ENCODE results near the gene WWC2. TPM values are rescaled to one million over a fixed set of nuclear protein-coding genes. Genes with fewer than 3 reads are reported as not detected.

The WWC2 gene
- total and polyA plus RNA-seq, 2 experiments from 2014 or later, result 50.5 to 74.2 TPM

DNA sequence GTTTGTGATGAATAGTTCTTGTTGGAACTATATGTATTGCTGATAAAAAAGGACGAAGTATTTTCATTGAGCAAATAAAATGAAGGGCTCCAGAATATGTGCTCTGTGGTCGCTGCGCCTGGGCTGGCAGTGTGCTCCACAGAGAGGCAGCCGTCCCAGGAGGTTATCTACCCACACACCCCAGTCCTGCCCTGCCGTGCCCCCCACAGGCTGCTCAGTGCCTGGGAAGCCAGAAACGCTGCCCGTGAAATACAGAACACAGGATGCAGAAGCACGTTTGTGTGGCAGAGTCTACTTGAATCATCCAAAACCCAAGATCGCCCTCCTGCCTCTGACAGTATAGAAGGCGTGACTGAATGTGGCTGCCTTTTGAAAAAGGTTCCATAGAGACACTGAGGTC lies 219.6 kb downstream of the WWC2 start:
- H2AFZ ChIP-seq, result no peak overlapping the region
- no peak overlapping the region for H3K4me2 ChIP-seq
- H3K27ac ChIP-seq (ENCODE audit: low read depth), result no peak overlapping the region
- H3K4me3 ChIP-seq, result no peak overlapping the region
- H3K4me1 ChIP-seq (ENCODE audit: insufficient read depth), result no peaks in the 10 kb centered on the region
- peaks cover 4% of the 10 kb centered on the region; the same call in 1 of the 2 replicates for H3K36me3 ChIP-seq (ENCODE audit: insufficient read depth)
- ATAC-seq, result no peak
- H3K9me2 ChIP-seq (ENCODE audit: insufficient read depth), result no peaks in the 10 kb centered on the region
- H3K4me1 Mint-ChIP-seq, result no peaks in the 10 kb centered on the region
- no peaks in the 10 kb centered on the region for H3K79me2 ChIP-seq (replicated peaks; ENCODE audit: insufficient read depth)
- H3K36me3 Mint-ChIP-seq (ENCODE audit: low read depth), result peaks cover 23% of the 10 kb centered on the region
- H3K27me3 Mint-ChIP-seq (ENCODE audit: insufficient read depth, low read depth, poor library complexity), result peaks cover 8% of the 10 kb centered on the region
- 0 out of 2 replicates have a peak, but pooled peaks cover 5% of the 10 kb centered on the region for H3F3A ChIP-seq (replicated peaks; ENCODE audit: low read depth)
- no peaks in the 10 kb centered on the region for H3K9me3 Mint-ChIP-seq
- peaks cover 8% of the 10 kb centered on the region; the same call in 1 of the 2 replicates for H4K20me1 ChIP-seq (replicated peaks; ENCODE audit: insufficient read depth)
- DNase-seq (ENCODE audit: low spot score), result no peak
- H3K4me3 Mint-ChIP-seq, result no peak overlapping the region
- no peak overlapping the region for H3K27ac Mint-ChIP-seq
- TF ChIP-seq CREB1 (CRISPR knock-in tag; IDR thresholded peaks at IDR 0.05; ENCODE audit: low read depth), result no peak
- TF ChIP-seq, protein P1, sequence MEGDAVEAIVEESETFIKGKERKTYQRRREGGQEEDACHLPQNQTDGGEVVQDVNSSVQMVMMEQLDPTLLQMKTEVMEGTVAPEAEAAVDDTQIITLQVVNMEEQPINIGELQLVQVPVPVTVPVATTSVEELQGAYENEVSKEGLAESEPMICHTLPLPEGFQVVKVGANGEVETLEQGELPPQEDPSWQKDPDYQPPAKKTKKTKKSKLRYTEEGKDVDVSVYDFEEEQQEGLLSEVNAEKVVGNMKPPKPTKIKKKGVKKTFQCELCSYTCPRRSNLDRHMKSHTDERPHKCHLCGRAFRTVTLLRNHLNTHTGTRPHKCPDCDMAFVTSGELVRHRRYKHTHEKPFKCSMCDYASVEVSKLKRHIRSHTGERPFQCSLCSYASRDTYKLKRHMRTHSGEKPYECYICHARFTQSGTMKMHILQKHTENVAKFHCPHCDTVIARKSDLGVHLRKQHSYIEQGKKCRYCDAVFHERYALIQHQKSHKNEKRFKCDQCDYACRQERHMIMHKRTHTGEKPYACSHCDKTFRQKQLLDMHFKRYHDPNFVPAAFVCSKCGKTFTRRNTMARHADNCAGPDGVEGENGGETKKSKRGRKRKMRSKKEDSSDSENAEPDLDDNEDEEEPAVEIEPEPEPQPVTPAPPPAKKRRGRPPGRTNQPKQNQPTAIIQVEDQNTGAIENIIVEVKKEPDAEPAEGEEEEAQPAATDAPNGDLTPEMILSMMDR (conservative IDR thresholded peaks at IDR 0.05; ENCODE audit: low read depth in 2 of 2), result no peak
- no peak for TF ChIP-seq ZNF114 (CRISPR knock-in tag; IDR thresholded peaks at IDR 0.05)
- TF ChIP-seq ZNF331 (CRISPR knock-in tag; IDR thresholded peaks at IDR 0.05; ENCODE audit: low read depth), result no peak
- TF ChIP-seq, protein P2, sequence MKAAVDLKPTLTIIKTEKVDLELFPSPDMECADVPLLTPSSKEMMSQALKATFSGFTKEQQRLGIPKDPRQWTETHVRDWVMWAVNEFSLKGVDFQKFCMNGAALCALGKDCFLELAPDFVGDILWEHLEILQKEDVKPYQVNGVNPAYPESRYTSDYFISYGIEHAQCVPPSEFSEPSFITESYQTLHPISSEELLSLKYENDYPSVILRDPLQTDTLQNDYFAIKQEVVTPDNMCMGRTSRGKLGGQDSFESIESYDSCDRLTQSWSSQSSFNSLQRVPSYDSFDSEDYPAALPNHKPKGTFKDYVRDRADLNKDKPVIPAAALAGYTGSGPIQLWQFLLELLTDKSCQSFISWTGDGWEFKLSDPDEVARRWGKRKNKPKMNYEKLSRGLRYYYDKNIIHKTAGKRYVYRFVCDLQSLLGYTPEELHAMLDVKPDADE (IDR thresholded peaks at IDR 0.05), result no peak
- TF ChIP-seq STAT1 (IDR thresholded peaks at IDR 0.05; ENCODE audit: unreplicated experiment), result no peak
- TF ChIP-seq EZH2phosphoT487 (IDR thresholded peaks at IDR 0.05; ENCODE audit: unreplicated experiment), result no peak
- no peak for TF ChIP-seq NANOG (IDR thresholded peaks at IDR 0.05; ENCODE audit: borderline replicate concordance)
- TF ChIP-seq, protein P3, sequence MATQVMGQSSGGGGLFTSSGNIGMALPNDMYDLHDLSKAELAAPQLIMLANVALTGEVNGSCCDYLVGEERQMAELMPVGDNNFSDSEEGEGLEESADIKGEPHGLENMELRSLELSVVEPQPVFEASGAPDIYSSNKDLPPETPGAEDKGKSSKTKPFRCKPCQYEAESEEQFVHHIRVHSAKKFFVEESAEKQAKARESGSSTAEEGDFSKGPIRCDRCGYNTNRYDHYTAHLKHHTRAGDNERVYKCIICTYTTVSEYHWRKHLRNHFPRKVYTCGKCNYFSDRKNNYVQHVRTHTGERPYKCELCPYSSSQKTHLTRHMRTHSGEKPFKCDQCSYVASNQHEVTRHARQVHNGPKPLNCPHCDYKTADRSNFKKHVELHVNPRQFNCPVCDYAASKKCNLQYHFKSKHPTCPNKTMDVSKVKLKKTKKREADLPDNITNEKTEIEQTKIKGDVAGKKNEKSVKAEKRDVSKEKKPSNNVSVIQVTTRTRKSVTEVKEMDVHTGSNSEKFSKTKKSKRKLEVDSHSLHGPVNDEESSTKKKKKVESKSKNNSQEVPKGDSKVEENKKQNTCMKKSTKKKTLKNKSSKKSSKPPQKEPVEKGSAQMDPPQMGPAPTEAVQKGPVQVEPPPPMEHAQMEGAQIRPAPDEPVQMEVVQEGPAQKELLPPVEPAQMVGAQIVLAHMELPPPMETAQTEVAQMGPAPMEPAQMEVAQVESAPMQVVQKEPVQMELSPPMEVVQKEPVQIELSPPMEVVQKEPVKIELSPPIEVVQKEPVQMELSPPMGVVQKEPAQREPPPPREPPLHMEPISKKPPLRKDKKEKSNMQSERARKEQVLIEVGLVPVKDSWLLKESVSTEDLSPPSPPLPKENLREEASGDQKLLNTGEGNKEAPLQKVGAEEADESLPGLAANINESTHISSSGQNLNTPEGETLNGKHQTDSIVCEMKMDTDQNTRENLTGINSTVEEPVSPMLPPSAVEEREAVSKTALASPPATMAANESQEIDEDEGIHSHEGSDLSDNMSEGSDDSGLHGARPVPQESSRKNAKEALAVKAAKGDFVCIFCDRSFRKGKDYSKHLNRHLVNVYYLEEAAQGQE (IDR thresholded peaks at IDR 0.05; ENCODE audit: unreplicated experiment), result no peak
- TF ChIP-seq EZH2 (IDR thresholded peaks at IDR 0.05; ENCODE audit: low read depth, unreplicated experiment), result no peak
- no peak for TF ChIP-seq POLR2AphosphoS5 (IDR thresholded peaks at IDR 0.05; ENCODE audit: low read depth)
- TF ChIP-seq, protein P4, sequence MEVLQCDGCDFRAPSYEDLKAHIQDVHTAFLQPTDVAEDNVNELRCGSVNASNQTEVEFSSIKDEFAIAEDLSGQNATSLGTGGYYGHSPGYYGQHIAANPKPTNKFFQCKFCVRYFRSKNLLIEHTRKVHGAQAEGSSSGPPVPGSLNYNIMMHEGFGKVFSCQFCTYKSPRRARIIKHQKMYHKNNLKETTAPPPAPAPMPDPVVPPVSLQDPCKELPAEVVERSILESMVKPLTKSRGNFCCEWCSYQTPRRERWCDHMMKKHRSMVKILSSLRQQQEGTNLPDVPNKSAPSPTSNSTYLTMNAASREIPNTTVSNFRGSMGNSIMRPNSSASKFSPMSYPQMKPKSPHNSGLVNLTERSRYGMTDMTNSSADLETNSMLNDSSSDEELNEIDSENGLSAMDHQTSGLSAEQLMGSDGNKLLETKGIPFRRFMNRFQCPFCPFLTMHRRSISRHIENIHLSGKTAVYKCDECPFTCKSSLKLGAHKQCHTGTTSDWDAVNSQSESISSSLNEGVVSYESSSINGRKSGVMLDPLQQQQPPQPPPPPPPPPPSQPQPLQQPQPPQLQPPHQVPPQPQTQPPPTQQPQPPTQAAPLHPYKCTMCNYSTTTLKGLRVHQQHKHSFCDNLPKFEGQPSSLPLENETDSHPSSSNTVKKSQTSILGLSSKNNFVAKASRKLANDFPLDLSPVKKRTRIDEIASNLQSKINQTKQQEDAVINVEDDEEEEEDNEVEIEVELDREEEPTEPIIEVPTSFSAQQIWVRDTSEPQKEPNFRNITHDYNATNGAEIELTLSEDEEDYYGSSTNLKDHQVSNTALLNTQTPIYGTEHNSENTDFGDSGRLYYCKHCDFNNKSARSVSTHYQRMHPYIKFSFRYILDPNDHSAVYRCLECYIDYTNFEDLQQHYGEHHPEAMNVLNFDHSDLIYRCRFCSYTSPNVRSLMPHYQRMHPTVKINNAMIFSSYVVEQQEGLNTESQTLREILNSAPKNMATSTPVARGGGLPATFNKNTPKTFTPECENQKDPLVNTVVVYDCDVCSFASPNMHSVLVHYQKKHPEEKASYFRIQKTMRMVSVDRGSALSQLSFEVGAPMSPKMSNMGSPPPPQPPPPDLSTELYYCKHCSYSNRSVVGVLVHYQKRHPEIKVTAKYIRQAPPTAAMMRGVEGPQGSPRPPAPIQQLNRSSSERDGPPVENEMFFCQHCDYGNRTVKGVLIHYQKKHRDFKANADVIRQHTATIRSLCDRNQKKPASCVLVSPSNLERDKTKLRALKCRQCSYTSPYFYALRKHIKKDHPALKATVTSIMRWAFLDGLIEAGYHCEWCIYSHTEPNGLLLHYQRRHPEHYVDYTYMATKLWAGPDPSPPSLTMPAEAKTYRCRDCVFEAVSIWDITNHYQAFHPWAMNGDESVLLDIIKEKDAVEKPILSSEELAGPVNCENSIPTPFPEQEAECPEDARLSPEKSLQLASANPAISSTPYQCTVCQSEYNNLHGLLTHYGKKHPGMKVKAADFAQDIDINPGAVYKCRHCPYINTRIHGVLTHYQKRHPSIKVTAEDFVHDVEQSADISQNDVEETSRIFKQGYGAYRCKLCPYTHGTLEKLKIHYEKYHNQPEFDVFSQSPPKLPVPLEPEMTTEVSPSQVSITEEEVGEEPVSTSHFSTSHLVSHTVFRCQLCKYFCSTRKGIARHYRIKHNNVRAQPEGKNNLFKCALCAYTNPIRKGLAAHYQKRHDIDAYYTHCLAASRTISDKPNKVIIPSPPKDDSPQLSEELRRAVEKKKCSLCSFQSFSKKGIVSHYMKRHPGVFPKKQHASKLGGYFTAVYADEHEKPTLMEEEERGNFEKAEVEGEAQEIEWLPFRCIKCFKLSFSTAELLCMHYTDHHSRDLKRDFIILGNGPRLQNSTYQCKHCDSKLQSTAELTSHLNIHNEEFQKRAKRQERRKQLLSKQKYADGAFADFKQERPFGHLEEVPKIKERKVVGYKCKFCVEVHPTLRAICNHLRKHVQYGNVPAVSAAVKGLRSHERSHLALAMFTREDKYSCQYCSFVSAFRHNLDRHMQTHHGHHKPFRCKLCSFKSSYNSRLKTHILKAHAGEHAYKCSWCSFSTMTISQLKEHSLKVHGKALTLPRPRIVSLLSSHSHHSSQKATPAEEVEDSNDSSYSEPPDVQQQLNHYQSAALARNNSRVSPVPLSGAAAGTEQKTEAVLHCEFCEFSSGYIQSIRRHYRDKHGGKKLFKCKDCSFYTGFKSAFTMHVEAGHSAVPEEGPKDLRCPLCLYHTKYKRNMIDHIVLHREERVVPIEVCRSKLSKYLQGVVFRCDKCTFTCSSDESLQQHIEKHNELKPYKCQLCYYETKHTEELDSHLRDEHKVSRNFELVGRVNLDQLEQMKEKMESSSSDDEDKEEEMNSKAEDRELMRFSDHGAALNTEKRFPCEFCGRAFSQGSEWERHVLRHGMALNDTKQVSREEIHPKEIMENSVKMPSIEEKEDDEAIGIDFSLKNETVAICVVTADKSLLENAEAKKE (CRISPR knock-in tag; IDR thresholded peaks at IDR 0.05), result no peak
- no peaks in the 10 kb centered on the region for H3K27me3 ChIP-seq (ENCODE audit: insufficient read depth)
